ENCODE measurements around the gene C11orf68.
A peak's percentile ranks its signal among the peaks of the same experiment; 100 is the strongest.

Gene C11orf68

DNA sequence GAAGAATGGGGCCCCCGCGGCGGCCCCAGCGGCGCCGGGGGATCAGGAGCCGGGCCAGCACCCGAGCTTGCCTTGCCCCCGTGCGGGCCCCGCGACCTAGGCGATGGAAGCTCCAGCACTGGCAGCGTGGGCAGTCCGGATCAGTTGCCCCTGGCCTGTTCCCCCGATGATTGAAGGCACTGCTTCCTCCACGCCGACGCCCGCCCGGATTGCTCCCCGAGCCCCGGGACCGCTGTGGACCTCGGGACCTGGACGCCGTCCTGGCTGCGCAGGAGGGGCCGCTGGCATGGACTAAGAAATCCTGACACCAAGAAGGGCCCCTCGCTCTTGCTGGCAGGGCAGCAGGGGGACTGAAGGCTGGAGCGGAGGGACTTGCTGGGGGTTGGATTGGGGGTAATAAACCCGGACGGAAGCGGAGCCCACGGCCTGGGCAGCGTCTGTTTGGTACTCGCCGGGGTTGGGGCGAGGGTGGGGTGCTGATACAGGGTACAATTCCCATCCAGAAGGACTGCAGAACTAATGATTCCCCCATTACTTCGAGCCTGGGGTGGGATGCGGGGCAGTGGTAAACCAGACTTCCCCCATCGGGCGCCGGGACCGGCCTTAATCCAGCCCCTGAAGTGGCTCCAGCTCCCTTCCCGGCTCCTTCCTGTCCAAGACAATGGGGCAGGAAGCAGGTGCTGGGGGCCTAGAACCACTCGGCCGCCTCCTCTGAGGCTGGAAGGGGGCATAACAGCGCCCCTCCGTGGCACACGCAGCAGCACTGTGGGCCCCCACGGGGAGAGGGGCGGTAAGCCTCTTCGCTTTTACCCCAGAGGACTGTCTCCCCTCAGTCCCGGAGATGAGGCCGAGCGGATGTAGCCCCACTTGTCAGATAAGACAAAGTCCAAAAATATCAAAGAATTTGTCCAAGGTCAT is 27.4 kb downstream of the C11orf68 start:
- Mint-ChIP-seq H3K9me3 (no peaks in the 10 kb centered on the region), H3K36me3 (peaks cover 14% of the 10 kb centered on the region), H3K4me1 (peaks cover 64% of the 10 kb centered on the region), H3K27me3 (no peaks in the 10 kb centered on the region), H3K4me3 (peak overlapping the region; percentile 81), H3K27ac (peak overlapping the region; percentile 42)

GRCh38 chr11:65890324-65891218 is 28.3 kb downstream of the C11orf68 start, which contains the start of gene CCDC85B:
Gene CCDC85B, plus strand, starts transcription at chr11:65890673. Its CDS starts 111 bp downstream, at chr11:65890784.
- H3K36me3 Mint-ChIP-seq = peaks cover 10% of the 10 kb centered on the region
- H3K27me3 Mint-ChIP-seq = no peaks in the 10 kb centered on the region
- H3K4me1 Mint-ChIP-seq = peaks cover 57% of the 10 kb centered on the region
- H3K27ac Mint-ChIP-seq = peak within 1 kb of the TSS; percentile 98
- H3K9me3 Mint-ChIP-seq = no peaks in the 10 kb centered on the region
- H3K4me3 Mint-ChIP-seq = peak within 1 kb of the TSS; percentile 98

- H3K4me3 Mint-ChIP-seq = peak within 1 kb of the TSS; percentile 98
- peak within 1 kb of the TSS; percentile 83 for H3K27ac Mint-ChIP-seq
- H3K27me3 Mint-ChIP-seq = no peaks in the 10 kb centered on the region
- H3K36me3 Mint-ChIP-seq = peaks cover 11% of the 10 kb centered on the region
- peaks cover 45% of the 10 kb centered on the region for H3K4me1 Mint-ChIP-seq
- no peaks in the 10 kb centered on the region for H3K9me3 Mint-ChIP-seq
Observed at GRCh38 chr11:65888163-65888814, 30.6 kb downstream of the C11orf68 start, which contains the start of gene FIBP. Gene FIBP, minus strand, starts transcription at chr11:65888471. Its CDS starts 53 bp downstream, at chr11:65888418.

DNA sequence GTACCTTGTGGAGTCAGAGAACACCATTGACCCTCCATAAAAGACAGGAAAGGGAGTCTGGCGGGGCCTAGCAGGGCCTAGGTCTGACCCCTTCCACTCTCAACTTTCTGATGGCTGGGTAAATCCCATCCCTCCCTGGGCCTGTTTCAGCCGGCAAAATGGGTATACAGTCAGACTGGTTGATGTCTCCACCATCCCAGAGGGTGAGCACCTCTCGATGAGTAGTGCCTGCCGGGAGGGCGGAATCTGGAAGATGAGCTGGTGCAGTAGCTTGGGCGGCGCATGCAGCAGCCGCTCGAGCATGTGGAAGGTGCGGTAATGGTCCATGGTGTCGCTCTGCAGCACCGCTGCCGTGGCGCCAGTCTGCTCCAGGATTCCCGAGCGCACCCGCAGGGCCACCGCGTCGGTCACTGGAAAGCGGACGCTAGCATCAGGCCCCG is 31.1 kb downstream of the C11orf68 start:
- Mint-ChIP-seq H3K4me1 (peaks cover 40% of the 10 kb centered on the region), H3K27ac (no peak overlapping the region), H3K27me3 (no peaks in the 10 kb centered on the region), H3K36me3 (peaks cover 10% of the 10 kb centered on the region), H3K9me3 (no peaks in the 10 kb centered on the region), H3K4me3 (peak overlapping the region; percentile 98)

DNA sequence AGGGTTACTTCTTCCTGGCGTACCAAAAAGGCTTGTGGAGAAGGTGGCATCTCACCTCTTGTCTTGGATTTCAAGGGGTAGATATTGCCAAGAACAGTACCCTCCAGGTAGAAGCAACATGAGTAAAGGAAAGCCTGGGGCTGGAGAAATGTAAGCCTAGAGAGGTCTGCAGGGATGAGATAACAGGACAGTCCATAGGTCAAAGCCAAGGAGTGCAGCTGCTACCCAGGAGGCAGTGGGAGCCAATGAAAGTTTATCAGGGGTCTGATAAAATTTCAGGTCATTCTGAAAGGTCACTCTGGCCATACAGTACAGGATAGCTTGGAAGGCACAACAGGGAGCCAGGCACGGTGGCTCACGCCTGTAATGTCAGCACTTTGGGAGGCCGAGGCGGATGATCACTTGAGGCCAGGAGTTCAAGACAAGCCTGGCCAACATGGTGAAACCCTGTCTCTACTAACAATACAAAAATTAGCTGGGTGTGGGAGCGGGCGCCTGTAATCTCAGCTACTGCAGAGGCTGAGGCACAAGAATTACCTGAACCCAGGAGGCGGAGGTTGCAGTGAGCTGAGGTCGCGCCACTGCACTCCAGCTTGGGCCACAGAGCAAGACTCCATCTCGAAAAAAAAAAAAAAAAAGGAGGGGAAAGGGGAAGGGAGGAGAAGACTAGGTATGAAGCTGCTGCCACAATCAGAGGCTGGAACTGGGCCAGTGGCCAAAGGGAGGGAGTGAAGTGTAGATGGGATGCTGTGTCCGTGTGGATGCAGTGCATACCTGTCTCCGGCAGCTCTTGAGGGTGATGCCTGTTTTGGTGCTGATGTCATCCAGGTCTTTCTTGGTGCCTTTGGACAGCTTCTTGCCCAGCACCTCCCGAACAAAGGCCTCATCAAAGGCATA is 31.8 kb downstream of the C11orf68 start:
- H3K4me1 Mint-ChIP-seq = peaks cover 37% of the 10 kb centered on the region
- no peaks in the 10 kb centered on the region for H3K27me3 Mint-ChIP-seq
- H3K27ac Mint-ChIP-seq = peak overlapping the region; percentile 20
- no peaks in the 10 kb centered on the region for H3K9me3 Mint-ChIP-seq
- H3K4me3 Mint-ChIP-seq = peak overlapping the region; percentile 98
- H3K36me3 Mint-ChIP-seq = peaks cover 4% of the 10 kb centered on the region

- peaks cover 42% of the 10 kb centered on the region for H3K4me1 Mint-ChIP-seq
- no peak overlapping the region for H3K27ac Mint-ChIP-seq
- no peaks in the 10 kb centered on the region for H3K27me3 Mint-ChIP-seq
- H3K36me3 Mint-ChIP-seq = peaks cover 4% of the 10 kb centered on the region
- H3K9me3 Mint-ChIP-seq = no peaks in the 10 kb centered on the region
- no peak overlapping the region for H3K4me3 Mint-ChIP-seq
Observed at GRCh38 chr11:65885808-65886536, 32.9 kb downstream of the C11orf68 start.

GRCh38 chr11:65885231-65885630 is 33.6 kb downstream of the C11orf68 start:
- Mint-ChIP-seq H3K4me3 (no peak overlapping the region), H3K4me1 (peaks cover 48% of the 10 kb centered on the region), H3K27ac (no peak overlapping the region), H3K27me3 (no peaks in the 10 kb centered on the region), H3K36me3 (peaks cover 4% of the 10 kb centered on the region), H3K9me3 (no peaks in the 10 kb centered on the region)

DNA sequence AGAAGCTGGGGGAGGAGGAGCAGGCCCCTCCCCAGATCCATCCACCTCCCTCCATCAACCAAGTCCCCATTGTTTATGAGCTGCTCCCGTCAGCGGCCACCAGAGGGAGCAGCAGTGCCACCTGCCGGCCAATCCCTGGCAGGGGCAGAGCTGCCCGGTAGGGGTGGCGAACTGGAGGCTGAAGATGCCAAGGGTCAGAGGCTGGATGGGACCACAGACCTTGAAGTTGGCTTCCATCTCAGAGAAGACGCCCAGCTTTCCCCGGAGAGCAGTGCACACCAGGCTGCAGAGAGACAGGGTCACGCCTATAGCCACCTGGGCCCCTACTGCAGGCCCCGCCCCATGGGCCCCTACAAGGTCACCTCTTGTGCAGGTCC is 34.2 kb downstream of the C11orf68 start:
- H3K4me3 Mint-ChIP-seq = no peak overlapping the region
- no peaks in the 10 kb centered on the region for H3K27me3 Mint-ChIP-seq

GRCh38 chr11:65883786-65884715 is 34.8 kb downstream of the C11orf68 start:
- H3K27ac Mint-ChIP-seq = peak overlapping the region; percentile 8
- H3K4me3 Mint-ChIP-seq = no peak overlapping the region
- no peaks in the 10 kb centered on the region for H3K27me3 Mint-ChIP-seq
- H3K9me3 Mint-ChIP-seq = no peaks in the 10 kb centered on the region
- H3K36me3 Mint-ChIP-seq = peaks cover 4% of the 10 kb centered on the region
- peaks cover 46% of the 10 kb centered on the region for H3K4me1 Mint-ChIP-seq

More for the DNA sequence above, 34.2 kb downstream of the C11orf68 start:
- H3K9me3 Mint-ChIP-seq = no peaks in the 10 kb centered on the region
- H3K36me3 Mint-ChIP-seq = peaks cover 4% of the 10 kb centered on the region
- peaks cover 46% of the 10 kb centered on the region for H3K4me1 Mint-ChIP-seq
- no peak overlapping the region for H3K27ac Mint-ChIP-seq

DNA sequence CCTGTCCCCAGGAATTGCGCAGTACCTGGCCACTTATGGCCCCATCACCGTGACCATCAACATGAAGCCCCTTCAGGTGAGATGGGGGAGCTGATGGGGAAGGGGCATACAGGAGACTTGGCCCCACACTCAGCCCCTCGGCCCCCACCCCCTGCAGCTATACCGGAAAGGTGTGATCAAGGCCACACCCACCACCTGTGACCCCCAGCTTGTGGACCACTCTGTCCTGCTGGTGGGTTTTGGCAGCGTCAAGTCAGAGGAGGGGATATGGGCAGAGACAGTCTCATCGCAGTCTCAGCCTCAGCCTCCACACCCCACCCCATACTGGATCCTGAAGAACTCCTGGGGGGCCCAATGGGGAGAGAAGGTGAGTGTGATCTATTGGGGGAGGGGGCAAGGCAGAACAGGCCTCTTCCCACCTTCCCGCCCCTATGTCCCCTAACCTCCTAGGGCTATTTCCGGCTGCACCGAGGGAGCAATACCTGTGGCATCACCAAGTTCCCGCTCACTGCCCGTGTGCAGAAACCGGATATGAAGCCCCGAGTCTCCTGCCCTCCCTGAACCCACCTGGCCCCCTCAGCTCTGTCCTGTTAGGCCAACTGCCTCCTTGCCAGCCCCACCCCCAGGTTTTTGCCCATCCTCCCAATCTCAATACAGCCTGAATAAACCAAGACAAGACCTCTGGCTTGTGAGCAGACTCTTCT is 35.7 kb downstream of the C11orf68 start:
- H3K27ac Mint-ChIP-seq = no peak overlapping the region
- H3K4me1 Mint-ChIP-seq = peaks cover 50% of the 10 kb centered on the region
- H3K9me3 Mint-ChIP-seq = no peaks in the 10 kb centered on the region
- H3K36me3 Mint-ChIP-seq = peaks cover 4% of the 10 kb centered on the region
- H3K4me3 Mint-ChIP-seq = no peak overlapping the region
- H3K27me3 Mint-ChIP-seq = no peaks in the 10 kb centered on the region

DNA sequence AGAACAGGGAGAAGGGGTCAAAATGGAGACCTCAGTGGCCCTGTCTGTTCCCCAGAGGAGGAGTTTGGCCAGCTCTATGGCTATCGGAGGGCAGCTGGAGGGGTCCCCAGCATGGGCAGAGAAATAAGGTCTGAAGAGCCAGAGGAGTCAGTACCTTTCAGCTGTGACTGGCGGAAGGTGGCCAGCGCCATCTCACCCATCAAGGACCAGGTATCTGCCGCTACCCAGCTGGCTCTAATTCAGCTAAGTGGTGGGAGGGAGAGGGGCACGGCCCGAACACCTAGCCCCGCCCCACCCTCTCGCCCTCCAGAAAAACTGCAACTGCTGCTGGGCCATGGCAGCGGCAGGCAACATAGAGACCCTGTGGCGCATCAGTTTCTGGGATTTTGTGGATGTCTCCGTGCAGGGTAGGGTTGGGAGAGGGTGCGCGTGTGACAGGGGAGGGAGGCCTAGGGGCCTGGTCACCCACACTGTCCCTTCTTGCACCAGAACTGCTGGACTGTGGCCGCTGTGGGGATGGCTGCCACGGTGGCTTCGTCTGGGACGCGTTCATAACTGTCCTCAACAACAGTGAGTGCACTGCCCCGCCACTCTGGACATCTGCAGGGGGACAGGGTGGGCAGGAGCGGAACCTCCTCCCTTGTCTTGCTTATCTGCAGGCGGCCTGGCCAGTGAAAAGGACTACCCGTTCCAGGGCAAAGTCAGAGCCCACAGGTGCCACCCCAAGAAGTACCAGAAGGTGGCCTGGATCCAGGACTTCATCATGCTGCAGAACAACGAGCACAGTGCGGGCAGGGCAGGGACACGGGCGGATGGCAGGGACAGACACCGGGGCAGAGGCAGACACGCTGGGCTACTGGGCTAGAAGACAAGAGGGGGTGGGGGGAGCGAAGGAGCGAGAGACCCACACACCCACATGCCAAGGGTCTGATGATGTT is 36.5 kb downstream of the C11orf68 start:
- Mint-ChIP-seq H3K9me3 (no peaks in the 10 kb centered on the region), H3K27me3 (no peaks in the 10 kb centered on the region), H3K4me3 (no peak overlapping the region), H3K4me1 (peaks cover 53% of the 10 kb centered on the region), H3K36me3 (peaks cover 4% of the 10 kb centered on the region), H3K27ac (no peak overlapping the region)
